HG03439 (cell line): ENCODE results near the gene TBC1D8.

Source experiments
- ATAC-seq: cut with Tn5 transposase; IDR thresholded peaks from one replicate; pipeline ENCODE4 v1.9.1; 2021; ENCODE audit warnings: mild to moderate bottlenecking, moderate library complexity; ENCODE audit not compliant: unreplicated experiment

Gene TBC1D8

DNA sequence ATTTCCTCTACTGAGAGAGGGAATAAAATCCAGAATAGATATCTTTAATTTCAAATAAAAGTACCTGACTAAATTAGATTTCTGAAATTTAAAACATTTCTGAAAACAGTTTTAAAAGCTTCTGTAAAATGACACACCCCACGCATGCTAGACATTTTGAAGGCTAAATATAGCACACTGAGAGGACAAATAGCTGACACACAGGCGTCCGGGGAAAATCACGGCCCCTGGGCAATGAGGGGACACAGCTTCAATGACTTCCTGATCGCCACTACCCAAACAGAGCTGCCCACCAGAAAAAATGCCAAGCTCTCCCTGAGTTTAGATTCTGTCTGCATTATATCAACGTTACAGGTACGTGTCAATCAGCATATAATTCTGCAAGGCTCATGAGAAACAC, 10.9 kb downstream of the TBC1D8 start:
- ATAC-seq: no peak

DNA sequence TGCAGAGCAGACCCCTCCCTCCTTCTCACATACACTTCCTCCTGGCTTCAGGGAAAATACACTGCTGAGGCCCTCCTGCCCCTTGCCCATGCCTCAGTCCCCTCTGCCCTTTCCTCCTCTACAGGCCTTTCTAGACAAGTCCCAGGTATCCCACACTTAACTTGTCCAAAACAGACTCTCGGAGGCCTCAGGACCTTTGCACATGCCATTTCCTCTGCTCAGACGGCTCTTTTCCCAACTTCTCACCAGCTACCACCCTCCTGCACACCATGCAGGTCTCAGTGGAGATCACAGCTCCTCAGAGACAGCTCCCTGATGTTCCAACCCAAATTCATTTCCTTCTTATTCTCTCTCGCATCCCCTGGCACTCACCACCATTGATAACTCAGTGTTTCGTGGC, 11.7 kb downstream of the TBC1D8 start:
- ATAC-seq: no peak

GRCh38 chr2:101135412-101136296, 15.5 kb downstream of the TBC1D8 start:
- ATAC-seq: no peak

- no peak for ATAC-seq
These were observed 17.6 kb downstream of the TBC1D8 start for GRCh38 chr2:101133492-101134100.

DNA sequence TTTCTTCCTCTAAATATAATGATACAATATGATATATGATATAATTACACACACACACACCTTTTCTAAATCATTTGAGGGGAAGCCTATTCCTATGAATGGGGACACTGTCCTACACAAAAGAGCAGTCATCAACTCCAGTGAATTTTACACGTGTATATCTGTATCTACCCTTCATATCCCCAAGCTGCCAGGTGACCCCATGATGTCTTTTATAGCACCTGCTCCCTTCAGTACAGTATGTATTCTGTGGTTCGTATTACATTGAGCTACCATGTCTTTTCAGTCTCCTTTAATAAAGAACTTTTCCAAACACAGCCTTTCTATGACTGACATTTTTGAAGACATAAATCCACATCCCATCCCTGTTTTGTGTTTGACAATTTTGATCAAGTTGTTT, 19.0 kb downstream of the TBC1D8 start:
- no peak for ATAC-seq

DNA sequence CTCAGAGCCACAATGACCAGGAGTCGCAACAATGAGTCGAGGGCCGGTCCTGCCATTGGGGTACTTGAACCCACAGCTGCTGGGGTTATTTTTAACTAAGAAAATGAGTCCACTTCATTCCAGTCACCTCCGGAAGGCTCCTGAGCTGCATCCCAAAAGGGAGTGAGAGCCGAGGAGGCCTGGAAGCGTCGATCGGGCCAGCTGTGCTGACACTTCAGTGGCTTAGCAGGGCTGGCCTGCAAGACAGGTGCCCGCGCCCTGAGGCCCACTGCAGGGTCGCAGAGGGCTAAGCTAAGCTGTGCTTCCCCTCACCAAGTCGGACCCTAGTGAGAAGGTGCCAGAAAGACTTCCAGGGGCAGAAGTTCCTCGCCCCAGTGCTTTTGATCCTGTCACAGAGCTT, 21.1 kb downstream of the TBC1D8 start:
- no peak for ATAC-seq

DNA sequence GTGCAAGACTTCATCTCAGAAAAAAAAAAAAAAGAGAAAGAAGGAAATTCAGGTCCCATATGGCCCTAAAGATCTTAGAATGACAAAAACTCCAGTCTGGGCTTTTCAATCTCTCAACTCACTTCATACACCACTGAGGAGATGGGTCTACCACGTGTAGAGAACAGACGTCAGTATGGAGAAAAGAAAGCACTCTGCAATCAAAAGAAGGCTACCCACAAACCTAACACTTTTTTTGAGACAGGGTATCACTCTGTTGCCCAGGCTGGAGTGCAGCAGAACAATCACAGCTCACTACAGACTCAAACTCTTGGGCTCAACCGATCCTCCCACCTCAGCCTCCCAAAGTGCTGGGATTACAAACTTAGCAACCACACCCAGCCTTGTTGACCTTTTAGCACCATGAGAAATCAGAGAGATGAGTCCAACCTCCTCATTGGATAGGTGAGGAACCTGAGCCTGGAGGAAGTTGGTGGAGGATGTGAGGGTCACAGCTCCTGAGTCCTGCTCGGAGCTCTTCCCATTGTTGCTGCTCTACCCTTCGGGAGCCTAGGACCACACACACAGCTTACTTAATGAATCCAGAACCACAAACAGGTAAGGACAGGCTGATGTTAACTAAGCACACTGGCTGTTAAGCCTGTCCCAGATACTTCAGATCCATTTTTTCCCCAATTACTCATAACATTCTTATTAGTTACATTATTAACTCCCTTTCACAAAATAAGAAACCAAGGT, 23.7 kb downstream of the TBC1D8 start:
- ATAC-seq: no peak

GRCh38 chr2:101125808-101126207, 25.4 kb downstream of the TBC1D8 start:
- no peak for ATAC-seq

GRCh38 chr2:101125374-101125773, 25.8 kb downstream of the TBC1D8 start:
- no peak for ATAC-seq

- no peak for ATAC-seq
These were observed 26.4 kb downstream of the TBC1D8 start for GRCh38 chr2:101124643-101125366.

DNA sequence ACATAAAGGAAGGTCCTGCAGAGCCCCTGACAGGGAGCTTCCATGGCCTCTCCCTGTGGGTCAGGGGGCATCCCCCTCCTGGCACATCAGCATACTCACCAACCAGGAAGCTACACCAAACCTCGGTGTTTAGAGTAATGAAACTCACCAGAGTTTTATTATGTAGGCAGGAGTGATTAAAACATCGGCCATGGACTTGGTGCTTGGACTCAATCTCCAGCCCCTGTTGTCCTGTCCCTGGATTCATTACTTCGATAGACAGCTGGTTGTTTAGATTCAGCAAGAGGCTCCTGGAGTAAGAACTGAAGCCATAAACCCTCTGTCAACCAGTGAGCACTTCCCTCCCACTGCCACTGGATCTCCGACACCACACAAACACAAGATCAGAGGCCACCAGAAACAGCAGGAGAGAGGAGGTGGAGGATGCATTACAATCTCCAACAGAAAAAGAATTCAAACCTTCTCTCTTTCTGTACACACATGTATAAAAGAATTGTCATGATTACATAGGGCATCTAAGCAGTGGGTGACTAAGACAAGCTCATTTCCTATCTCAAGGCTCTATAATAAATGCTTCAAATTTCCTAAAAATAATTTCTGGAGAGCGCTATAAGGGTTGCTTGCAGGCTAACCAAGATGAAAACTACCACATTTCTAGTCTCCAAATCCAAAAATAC, 27.2 kb downstream of the TBC1D8 start:
- ATAC-seq: no peak

DNA sequence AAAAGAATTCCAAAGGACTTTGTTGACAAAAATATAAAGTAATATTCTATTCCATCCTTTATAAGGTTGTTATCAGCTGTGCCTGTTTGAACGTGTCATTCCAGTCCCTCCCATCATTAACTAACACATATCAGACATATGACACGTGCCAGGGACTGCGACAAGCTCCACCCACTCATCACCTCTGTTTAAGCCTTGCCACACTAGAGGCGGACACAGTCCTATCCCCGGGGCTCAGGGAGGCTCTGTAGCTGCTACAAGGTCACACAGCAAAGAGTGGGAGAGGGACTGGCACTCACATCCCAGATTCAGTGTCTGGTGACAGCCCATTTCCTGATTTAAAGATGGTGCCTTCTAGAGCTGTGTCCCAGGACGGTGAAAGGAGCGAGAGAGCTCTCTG, 30.0 kb downstream of the TBC1D8 start:
- no peak for ATAC-seq

DNA sequence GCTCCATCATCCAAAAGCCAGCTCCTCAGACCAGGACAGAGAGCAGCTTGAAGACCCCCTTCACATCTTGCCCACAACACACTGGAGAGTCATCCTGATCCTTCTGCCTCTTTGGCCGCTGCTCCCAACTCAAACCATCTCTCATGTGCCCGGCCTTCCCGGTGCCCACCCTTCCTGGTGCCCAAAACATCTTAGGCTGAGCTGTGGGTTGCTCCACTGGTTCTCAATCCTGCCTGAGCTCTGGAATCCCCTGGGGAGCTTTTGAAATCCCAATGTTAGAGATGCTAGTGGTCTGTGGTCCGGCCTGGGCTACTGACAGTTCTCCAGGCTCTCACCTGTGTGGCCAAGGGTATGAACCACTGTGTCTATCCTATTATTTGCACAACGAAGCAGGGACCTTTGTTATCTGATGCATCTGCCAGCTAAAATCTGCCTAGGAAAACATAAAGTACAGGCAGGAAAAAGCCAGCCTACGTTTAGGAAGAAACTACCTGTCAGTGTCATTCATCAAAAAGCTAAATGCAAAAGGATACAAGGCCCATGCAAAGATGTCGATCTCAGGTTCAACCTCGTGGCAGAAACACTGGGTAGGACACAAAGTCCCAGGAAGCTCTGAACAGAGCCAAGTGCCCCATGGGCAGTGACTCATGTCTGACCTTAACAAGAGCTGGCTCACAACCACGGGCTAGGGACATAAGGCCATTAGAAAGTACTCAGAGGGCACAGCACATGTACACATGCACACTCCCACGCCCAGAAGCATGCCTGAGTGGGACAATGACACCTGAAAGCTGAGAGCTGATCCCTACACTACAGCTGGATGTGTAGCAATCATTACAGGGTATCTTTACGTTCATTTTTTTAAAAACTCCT, 30.8 kb downstream of the TBC1D8 start:
- no peak for ATAC-seq

- no peak for ATAC-seq
These were observed 31.8 kb downstream of the TBC1D8 start for GRCh38 chr2:101119431-101119830.

- ATAC-seq: no peak
These were observed 34.2 kb downstream of the TBC1D8 start for GRCh38 chr2:101116841-101117552.

- no peak for ATAC-seq
These were observed 34.8 kb downstream of the TBC1D8 start for GRCh38 chr2:101116348-101116747.

DNA sequence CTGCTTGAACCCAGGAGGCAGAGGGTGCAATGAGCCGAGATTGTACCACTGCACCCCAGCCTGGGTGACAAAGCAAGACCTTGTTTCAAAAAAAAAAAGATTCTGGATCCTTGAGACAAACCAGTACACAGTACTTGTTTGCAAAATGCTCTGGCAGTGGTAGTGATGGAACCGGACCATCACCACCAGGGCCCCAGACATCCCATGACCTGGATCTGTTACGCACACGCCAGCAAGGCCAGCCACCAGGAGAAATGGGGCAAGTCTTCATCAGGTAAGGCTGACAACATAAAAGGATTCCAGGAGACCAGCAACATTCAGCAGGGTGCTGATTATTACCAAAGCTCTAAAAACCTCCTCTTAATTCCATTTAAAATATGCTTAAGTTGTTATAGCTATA, 35.5 kb downstream of the TBC1D8 start:
- no peak for ATAC-seq

GRCh38 chr2:101114815-101115214, 36.4 kb downstream of the TBC1D8 start:
- no peak for ATAC-seq

- no peak for ATAC-seq
These were observed 36.9 kb downstream of the TBC1D8 start for GRCh38 chr2:101114268-101114783.
